GM12873 (cell line): Measurements from ENCODE around the gene USP10.

Experiments
- TF ChIP-seq, protein P1 (sequence below): IDR thresholded peaks from 2 replicates; pipeline ENCODE4 v1.5.1; 2012; ENCODE audit warnings: low read depth, mild to moderate bottlenecking, moderate library complexity, low read length, control low read depth; ENCODE audit not compliant: insufficient read depth; ENCODE audit errors: missing control alignments

USP10 gene

DNA sequence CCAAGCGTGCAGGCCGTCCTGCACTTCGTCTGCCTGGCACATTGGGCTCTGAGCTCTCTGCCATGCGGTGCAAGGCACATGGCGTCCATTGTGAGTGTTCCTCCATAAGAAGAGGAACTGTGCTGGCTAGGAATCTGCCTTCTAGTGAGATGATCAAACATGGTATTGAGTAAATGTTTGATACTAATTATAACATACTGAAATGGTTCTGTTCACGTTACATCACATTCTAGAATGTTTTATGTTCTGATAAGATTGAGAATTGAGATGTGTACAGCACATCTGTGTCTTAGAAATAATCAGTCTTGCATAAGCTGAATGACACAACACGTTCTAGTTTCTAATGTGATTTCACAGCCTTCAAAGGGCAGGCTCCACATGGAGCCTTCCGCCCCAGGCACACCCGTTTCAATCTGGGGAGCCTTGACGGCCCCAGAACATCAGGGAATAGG is 42.9 kb downstream of the USP10 start:
- TF ChIP-seq, protein P1, sequence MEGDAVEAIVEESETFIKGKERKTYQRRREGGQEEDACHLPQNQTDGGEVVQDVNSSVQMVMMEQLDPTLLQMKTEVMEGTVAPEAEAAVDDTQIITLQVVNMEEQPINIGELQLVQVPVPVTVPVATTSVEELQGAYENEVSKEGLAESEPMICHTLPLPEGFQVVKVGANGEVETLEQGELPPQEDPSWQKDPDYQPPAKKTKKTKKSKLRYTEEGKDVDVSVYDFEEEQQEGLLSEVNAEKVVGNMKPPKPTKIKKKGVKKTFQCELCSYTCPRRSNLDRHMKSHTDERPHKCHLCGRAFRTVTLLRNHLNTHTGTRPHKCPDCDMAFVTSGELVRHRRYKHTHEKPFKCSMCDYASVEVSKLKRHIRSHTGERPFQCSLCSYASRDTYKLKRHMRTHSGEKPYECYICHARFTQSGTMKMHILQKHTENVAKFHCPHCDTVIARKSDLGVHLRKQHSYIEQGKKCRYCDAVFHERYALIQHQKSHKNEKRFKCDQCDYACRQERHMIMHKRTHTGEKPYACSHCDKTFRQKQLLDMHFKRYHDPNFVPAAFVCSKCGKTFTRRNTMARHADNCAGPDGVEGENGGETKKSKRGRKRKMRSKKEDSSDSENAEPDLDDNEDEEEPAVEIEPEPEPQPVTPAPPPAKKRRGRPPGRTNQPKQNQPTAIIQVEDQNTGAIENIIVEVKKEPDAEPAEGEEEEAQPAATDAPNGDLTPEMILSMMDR, result no peak

DNA sequence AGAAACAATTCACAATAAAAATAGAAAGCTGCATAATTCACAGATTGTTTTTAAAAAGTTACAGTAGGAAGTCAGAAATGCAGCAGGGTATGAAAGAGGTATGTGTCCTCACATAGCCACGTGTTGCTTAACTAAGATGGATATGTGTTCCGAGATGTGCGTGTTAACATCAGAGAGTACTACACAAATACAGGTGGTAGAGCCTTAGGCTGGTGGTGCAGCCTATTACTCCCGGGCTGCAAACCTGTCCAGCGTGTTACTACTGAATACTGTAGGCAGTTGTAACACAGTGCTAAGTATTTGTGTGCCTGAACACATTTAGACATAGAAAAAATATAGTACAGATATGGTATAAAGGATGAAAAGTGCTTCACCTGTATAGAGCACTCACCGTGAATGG is 46.4 kb downstream of the USP10 start:
- TF ChIP-seq, protein P1, result no peak

DNA sequence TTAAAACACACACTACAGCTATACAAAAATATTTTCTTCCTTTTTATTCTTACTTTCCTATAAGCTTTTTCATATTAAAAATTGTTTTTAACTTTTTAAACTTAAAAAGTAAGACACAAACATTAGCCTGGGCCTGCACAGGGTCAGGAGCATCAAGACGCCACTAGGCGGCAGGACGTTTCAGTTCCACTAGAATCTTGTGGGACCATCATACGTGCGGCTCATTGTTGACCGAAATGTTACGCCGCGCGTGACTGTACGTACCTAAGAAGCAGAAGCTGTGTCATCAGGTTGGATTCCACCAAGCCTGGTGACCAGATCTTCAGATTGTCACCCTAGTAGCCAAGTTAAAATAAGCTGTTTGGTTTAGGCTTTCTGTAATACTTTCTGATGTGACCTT is 47.1 kb downstream of the USP10 start:
- TF ChIP-seq, protein P1, result peak; percentile 38

DNA sequence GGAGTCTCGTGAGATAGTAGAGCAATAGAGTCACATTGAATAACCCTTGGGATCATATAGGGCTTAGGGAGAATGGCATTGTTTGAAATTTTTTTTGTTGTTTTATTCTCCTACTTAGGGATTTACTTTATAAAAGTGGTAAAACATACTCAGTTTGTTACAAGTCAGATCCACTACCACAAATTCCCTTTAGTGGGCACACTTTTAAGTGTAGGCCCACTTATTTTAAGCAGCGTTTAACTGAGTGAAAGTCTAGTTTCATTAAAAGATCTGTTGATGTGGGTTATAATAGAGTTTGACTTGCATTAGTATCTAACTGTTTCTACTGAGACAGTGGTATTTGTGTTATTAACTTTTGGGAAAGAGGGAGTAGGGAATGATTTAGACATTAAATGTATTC is 49.3 kb downstream of the USP10 start:
- TF ChIP-seq, protein P1, result no peak

DNA sequence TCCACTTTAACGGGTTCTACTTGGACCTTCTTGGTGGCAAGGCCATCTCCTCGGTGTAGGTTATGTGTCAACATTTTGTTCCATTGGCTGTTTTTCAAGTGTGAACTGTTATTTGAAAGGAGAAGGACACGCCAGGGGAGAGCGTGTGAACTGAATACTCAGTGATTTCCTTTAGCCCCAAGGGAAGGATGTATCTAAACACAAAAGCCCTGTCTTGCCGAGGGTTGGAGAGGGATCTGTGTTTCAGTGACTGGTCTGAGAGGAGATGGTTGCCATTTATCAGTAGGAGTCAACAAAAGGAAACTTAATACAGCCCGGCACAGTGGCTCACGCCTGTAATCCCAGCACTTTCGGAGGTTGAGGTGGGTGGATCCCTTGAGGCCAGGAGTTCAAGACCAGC is 50.0 kb downstream of the USP10 start:
- TF ChIP-seq, protein P1, result no peak

DNA sequence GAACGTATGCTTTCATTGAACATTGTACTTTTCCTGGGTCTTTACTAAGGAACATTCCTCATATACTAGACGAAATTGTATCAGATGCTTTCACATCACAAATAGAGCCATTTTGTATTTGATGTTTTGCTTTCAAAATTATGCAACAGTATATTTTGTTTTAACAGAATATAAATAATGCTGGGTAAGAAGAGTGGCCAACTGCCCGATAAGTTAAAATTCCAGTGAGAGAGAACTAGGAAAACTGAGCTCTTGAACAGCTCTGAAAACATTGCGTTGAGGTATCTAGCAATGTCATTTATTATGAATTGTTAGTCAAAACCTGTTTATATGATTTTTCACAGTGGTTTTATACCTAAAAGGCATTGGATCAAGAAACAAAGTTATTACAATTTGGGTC is 50.8 kb downstream of the USP10 start:
- TF ChIP-seq, protein P1, result no peak

DNA sequence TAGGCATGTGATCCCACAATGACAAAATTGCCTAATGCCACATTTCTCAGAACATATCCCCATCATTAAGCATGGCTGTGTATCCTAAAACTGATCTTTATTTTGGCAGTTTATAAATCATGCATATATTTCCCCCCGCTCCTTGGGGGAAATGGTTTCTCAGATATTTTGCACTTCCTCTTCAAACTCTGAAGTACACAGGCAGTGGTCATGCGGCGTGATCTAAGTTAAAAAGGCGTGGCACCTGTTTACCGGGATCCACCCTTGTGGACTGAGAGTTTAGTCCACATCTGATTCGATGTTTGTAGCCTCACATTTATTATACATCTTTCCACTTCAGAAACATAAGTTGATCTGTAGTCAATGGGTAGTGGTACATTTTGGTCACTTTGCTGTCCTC is 51.4 kb downstream of the USP10 start:
- TF ChIP-seq, protein P1, result no peak

DNA sequence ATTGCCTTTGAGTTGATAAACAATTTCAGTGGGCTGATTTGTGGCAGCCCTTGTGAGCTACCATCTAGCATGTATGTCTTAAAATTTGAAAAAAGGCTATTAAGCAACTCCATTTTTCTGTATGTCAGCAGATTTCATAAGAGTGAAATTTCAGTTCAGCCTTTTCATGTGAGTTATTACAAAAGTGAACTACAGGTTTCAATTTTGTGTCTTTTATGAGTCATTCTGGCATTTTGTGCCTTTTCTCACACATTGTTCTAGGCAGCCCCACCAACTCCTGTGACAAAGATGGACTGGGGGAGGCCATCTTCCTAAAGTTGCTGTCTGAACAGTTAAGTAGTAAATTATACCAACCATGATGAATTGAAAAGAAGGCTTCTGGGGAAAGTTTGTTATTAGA is 52.1 kb downstream of the USP10 start:
- TF ChIP-seq, protein P1, result no peak
